Calu3 (cell line): ENCODE data around the gene RSPH3. TPM values are rescaled to one million over a fixed set of nuclear protein-coding genes. Genes with fewer than 3 reads are reported as not detected.
"Not testable (repeated sequence)": the region's sequence is repeated elsewhere in the genome, so short reads cannot be mapped to it uniquely, and the experiment has no call there.

Experiments
- BruUV-seq: library from RNA; stranded (reverse); fragments of 400-500 nt; replicated peaks from 2 replicates; lab custom pipeline; 2021; lab: Mats Ljungman, UMichigan
- CTCF ChIA-PET: fragments of 300-600 bp; sonication (Branson Sonifier 250); formaldehyde crosslinking; loops from one replicate; lab custom pipeline; 2022; ENCODE audit warnings: antibody characterized with exemption; lab: Charles Lee
- DNase-seq: peaks from one replicate; pipeline ENCODE4 v3.0.0; 2022
- H3K27ac Mint-ChIP-seq: one replicate; pipeline ENCODE4 v1.8.0; 2022; ENCODE audit warnings: mixed read lengths; ENCODE audit not compliant: unreplicated experiment
- H3K27me3 Mint-ChIP-seq: one replicate; pipeline ENCODE4 v1.8.0; 2022; ENCODE audit warnings: mixed read lengths; ENCODE audit not compliant: unreplicated experiment
- H3K36me3 Mint-ChIP-seq: one replicate; pipeline ENCODE4 v1.8.0; 2022; ENCODE audit warnings: mild to moderate bottlenecking, moderate library complexity, mixed read lengths; ENCODE audit not compliant: insufficient read depth, unreplicated experiment
- H3K4me1 Mint-ChIP-seq: one replicate; pipeline ENCODE4 v1.8.0; 2022; ENCODE audit warnings: mild to moderate bottlenecking, low read depth, mixed read lengths; ENCODE audit not compliant: unreplicated experiment
- H3K4me3 Mint-ChIP-seq: one replicate; pipeline ENCODE4 v1.8.0; 2022; ENCODE audit warnings: mild to moderate bottlenecking, low read depth, moderate library complexity, mixed read lengths; ENCODE audit not compliant: unreplicated experiment
- H3K9me3 Mint-ChIP-seq: one replicate; pipeline ENCODE4 v1.8.0; 2022; ENCODE audit warnings: low read depth, mixed read lengths; ENCODE audit not compliant: unreplicated experiment
- CTCF ChIP-seq: fragments of 200-600 bp; IDR thresholded peaks from one replicate; pipeline ENCODE4 v1.8.0; 2022; ENCODE audit warnings: antibody characterized with exemption; ENCODE audit not compliant: unreplicated experiment
- intact Hi-C: fragments of 100-400 bp; cut with micrococcal nuclease; formaldehyde crosslinking; loops from one replicate; pipeline ENCODE4 v1.10.0; 2022; ENCODE audit not compliant: unreplicated experiment
- total RNA-seq: library from RNA; stranded (reverse); gene quantifications from 2 replicates; pipeline ENCODE4 v1.2.3, GENCODE V29; 2022

The RSPH3 gene
- total RNA-seq, 1 experiment from 2014 or later, result 12.5 TPM

DNA sequence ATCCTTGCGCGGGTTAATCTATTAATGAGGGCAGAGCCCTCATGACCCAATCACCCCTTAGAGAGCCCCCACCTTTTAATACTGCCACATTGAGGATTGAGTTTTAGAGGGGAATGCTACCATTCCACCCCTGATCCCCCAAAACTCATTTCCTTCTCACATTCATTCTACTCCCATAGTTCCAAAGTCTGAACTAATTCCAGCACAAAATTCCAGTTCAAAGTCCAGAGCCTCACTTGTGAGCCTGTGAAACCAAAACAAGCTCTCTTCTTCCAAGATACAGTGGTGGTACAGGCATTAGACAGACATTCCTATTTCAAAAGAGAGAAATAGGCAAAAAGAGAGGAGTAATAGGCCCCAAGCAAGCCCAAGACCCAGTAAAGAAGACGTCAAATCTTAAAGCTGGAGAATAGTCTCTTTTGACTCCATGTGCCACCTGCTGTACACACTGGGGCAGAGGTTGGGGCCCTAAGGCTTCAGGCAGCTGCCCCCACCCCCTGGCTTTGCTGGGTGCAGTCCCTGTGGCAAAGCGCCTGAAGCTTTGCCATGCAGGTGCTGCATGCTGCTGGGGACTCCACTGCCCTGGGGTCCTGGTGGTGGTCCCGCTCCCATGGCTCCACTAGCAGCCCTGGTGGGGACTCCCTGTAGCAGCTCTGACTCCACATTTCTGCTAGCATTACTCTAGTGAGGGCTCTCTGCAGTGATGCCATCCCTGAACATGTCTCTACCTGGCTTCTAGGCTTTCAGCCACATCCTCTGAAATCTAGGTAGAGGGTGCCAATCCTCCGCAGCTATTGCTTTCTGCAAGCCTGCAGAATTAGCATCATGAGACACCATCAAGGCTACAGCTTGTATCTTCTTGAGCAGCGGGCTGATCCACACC, 41.3 kb downstream of the RSPH3 start:
- H3K36me3 Mint-ChIP-seq, result peaks cover 4% of the 10 kb centered on the region
- DNase-seq, result no peak
- no peaks in the 10 kb centered on the region for H3K27me3 Mint-ChIP-seq
- H3K9me3 Mint-ChIP-seq, result no peaks in the 10 kb centered on the region
- intact Hi-C loops, result no loop called here
- no peak for TF ChIP-seq CTCF
- peaks cover 26% of the 10 kb centered on the region for H3K4me1 Mint-ChIP-seq
- no TSS peak for BruUV-seq
- CTCF ChIA-PET, result interaction anchor here (1.0 to 1.6 kb wide), 2 partner anchors 48 to 165 kb away, joined by 3 to 7 read pairs; no protein-coding TSS in a partner anchor
- no peak overlapping the region for H3K4me3 Mint-ChIP-seq
- peak overlapping the region; percentile 28 for H3K27ac Mint-ChIP-seq

- Mint-ChIP-seq H3K4me1 (peaks cover 26% of the 10 kb centered on the region), H3K27ac (no peak overlapping the region), H3K27me3 (no peaks in the 10 kb centered on the region), H3K36me3 (peaks cover 4% of the 10 kb centered on the region), H3K4me3 (no peak overlapping the region), H3K9me3 (no peaks in the 10 kb centered on the region)
- no peak for TF ChIP-seq CTCF
- BruUV-seq, result no TSS peak
- intact Hi-C loops, result no loop called here
- CTCF ChIA-PET, result no interaction called here
- DNase-seq, result no peak
Observed at GRCh38 chr6:158955255-158955654, 44.7 kb downstream of the RSPH3 start.

GRCh38 chr6:158954753-158955152, 45.2 kb downstream of the RSPH3 start:
- no TSS peak for BruUV-seq
- no peak overlapping the region for H3K27ac Mint-ChIP-seq
- H3K36me3 Mint-ChIP-seq, result peaks cover 4% of the 10 kb centered on the region
- intact Hi-C loops, result no loop called here
- no peaks in the 10 kb centered on the region for H3K27me3 Mint-ChIP-seq
- TF ChIP-seq CTCF, result no peak
- H3K9me3 Mint-ChIP-seq, result no peaks in the 10 kb centered on the region
- CTCF ChIA-PET, result interaction anchor here (1.1 kb wide), 1 partner anchor 15 kb away, joined by 3 read pairs; no protein-coding TSS in a partner anchor
- H3K4me3 Mint-ChIP-seq, result no peak overlapping the region
- H3K4me1 Mint-ChIP-seq, result peaks cover 26% of the 10 kb centered on the region
- no peak for DNase-seq

DNA sequence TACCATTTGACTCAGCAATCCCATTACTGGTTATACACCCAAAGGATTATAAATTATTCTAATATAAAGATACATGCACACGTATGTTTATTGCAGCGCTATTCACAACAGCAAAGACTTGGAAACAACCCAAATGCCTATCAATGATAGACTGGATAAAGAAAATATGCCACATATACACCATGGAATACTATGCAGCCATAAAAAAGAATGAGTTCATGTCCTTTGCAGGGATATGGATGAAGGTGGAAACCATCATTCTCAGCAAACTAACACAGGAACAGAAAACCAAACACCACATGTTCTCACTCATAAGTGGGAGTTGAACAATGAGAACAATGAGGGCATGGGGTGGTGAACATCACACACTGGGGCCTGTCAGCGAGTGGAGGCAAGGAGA, 48.0 kb downstream of the RSPH3 start:
- H3K27me3 Mint-ChIP-seq, H3K4me3 Mint-ChIP-seq, H3K27ac Mint-ChIP-seq, DNase-seq, H3K9me3 Mint-ChIP-seq, CTCF ChIA-PET, BruUV-seq, H3K36me3 Mint-ChIP-seq, intact Hi-C loops: not testable (repeated sequence)
- peaks cover 17% of the 10 kb centered on the region for H3K4me1 Mint-ChIP-seq

GRCh38 chr6:158951565-158951964, 48.4 kb downstream of the RSPH3 start:
- H3K27me3 Mint-ChIP-seq, BruUV-seq, H3K4me3 Mint-ChIP-seq, H3K27ac Mint-ChIP-seq, intact Hi-C loops, DNase-seq, H3K9me3 Mint-ChIP-seq, H3K36me3 Mint-ChIP-seq: not testable (repeated sequence)
- H3K4me1 Mint-ChIP-seq, result peaks cover 17% of the 10 kb centered on the region
- CTCF ChIA-PET, result interaction anchor here (0.7 to 1.6 kb wide), 2 partner anchors 13 to 87 kb away, joined by 3 read pairs; no protein-coding TSS in a partner anchor
